GM21390 (cell line): ENCODE results near the gene OR4A5.
"Not testable (repeated sequence)": the region's sequence is repeated elsewhere in the genome, so short reads cannot be mapped to it uniquely, and the experiment has no call there.

ENCODE experiments used
- ATAC-seq: cut with Tn5 transposase; IDR thresholded peaks from one replicate; pipeline ENCODE4 v1.9.1; 2021; ENCODE audit not compliant: unreplicated experiment

The OR4A5 gene, protein sequence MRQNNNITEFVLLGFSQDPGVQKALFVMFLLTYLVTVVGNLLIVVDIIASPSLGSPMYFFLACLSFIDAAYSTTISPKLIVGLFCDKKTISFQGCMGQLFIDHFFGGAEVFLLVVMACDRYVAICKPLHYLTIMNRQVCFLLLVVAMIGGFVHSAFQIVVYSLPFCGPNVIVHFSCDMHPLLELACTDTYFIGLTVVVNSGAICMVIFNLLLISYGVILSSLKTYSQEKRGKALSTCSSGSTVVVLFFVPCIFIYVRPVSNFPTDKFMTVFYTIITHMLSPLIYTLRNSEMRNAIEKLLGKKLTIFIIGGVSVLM

DNA sequence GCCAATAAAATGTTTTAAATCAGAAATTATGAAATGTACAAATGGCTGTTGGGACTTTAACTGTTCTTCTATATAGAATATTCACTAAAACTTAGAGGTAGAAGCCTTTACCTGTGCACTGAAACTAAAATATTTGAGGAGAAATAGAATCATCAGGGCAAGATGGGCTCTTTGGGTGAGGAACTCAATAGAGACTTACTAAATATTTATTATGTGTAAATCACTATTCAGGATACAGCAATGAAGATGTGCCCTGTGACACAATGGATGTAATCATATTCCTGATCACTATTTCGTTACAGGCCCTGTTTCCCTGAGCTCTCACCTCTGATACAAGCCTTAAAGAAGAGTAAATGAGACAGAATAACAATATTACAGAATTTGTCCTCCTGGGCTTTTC lies at the start of gene OR4A5:
Gene OR4A5 (plus strand): TSS at position 301 of the 400 bp plus-strand sequence. CDS start 53 bp downstream, at position 354.
- not testable (repeated sequence) for ATAC-seq

DNA sequence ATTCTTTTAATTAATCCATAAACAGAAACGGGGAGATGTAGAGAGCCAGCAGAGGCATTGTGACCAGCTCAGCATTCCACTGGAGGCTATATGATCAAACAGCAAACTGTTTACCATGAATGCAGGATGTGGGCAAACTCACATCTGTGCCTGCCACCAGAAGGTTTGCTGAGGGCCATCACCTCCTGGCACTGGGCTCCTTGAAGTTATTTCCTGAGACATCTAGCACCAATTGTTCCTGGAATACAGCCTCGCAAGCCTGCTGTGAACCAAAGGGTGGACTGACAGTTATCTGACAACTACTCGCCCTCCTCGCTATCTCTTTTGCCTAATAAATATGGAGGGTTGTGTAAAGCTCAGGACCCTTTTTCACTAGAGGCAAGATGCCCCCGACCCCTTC lies 13.5 kb downstream of the OR4A5 start:
- ATAC-seq = not testable (repeated sequence)
